Thyroid gland (tissue), 4 donors: Measurements from ENCODE around the gene FHIT. TPM values are rescaled to one million over a fixed set of nuclear protein-coding genes. Genes with fewer than 3 reads are reported as not detected.

Experiments
- DNase-seq, 2 donors: peaks; one replicate each; pipeline ENCODE4 v3.0.0-alpha.2; 2019
- H3K27ac ChIP-seq, 3 donors: fragments of 200-600 bp; sonication (generic); 1 replicate in 2 of 3; 2 replicates in 1 of 3; pipeline ENCODE4 v1.5.1; 2016 to 2019; ENCODE audit warnings: mild to moderate bottlenecking in 1 of 3, moderate library complexity in 1 of 3
- H3K27me3 ChIP-seq: fragments of 200-600 bp; sonication (generic); one replicate; pipeline ENCODE4 v1.5.1; 2019
- H3K36me3 ChIP-seq, 2 donors: fragments of 200-600 bp; sonication (generic); one replicate each; pipeline ENCODE4 v1.5.1; 2016 to 2019
- H3K4me1 ChIP-seq, 2 donors: fragments of 200-600 bp; sonication (generic); one replicate each; pipeline ENCODE4 v1.5.1; 2017 to 2019
- H3K4me3 ChIP-seq, 3 donors: fragments of 200-600 bp; sonication (generic); replicated peaks in 1 of 3; 1 replicate in 2 of 3; 2 replicates in 1 of 3; pipeline ENCODE4 v1.5.1; 2016; ENCODE audit warnings: mild to moderate bottlenecking in 1 of 3
- H3K9me3 ChIP-seq: fragments of 200-600 bp; sonication (generic); one replicate; pipeline ENCODE4 v1.5.1; 2017
- POLR2A ChIP-seq, 2 donors: fragments of 450-650 bp; IDR thresholded peaks; one replicate each; pipeline ENCODE4 v1.6.1; 2017; ENCODE audit warnings: antibody characterized with exemption in 2 of 2, mild to moderate bottlenecking in 2 of 2, moderate library complexity in 1 of 2
- WGBS, 2 donors: methylation state at CpG; one replicate each; pipeline ENCODE4 v1.1.5; 2017; 5-methylcytosine and 5-hydroxymethylcytosine counted together
- intact Hi-C: fragments of 100-400 bp; cut with DNase I; formaldehyde crosslinking; loops from one replicate; pipeline ENCODE4 v1.15.1; 2023
- total RNA-seq, 4 donors: library from RNA; depleted of rRNA; stranded (reverse); fragments of >200 nt; gene quantifications; one replicate each; pipeline ENCODE4 v1.2.3, GENCODE V29; 2016
- TF ChIP-seq, protein P1 (sequence below), 6 experiments: fragments of 200-600 bp in 3 of 6; fragments of 450-650 bp in 3 of 6; sonication (generic) in 3 of 6; IDR thresholded peaks; one replicate each; pipeline ENCODE4 v1.5.1; 2016 to 2019; ENCODE audit warnings: antibody characterized with exemption in 6 of 6, mild to moderate bottlenecking in 2 of 6, inconsistent platforms in 1 of 6, moderate library complexity in 1 of 6

FHIT gene
- total RNA-seq, 4 donors from 2014 or later = 12.2 to 18.9 (median 16.2) TPM

- TF ChIP-seq, protein P1, sequence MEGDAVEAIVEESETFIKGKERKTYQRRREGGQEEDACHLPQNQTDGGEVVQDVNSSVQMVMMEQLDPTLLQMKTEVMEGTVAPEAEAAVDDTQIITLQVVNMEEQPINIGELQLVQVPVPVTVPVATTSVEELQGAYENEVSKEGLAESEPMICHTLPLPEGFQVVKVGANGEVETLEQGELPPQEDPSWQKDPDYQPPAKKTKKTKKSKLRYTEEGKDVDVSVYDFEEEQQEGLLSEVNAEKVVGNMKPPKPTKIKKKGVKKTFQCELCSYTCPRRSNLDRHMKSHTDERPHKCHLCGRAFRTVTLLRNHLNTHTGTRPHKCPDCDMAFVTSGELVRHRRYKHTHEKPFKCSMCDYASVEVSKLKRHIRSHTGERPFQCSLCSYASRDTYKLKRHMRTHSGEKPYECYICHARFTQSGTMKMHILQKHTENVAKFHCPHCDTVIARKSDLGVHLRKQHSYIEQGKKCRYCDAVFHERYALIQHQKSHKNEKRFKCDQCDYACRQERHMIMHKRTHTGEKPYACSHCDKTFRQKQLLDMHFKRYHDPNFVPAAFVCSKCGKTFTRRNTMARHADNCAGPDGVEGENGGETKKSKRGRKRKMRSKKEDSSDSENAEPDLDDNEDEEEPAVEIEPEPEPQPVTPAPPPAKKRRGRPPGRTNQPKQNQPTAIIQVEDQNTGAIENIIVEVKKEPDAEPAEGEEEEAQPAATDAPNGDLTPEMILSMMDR (IDR thresholded peaks at IDR 0.05) = no peak
- no peak for TF ChIP-seq POLR2A (IDR thresholded peaks at IDR 0.05)
- Histone ChIP-seq H3K4me3 (no peak overlapping the region), H3K27me3 (no peaks in the 10 kb centered on the region), H3K9me3 (no peaks in the 10 kb centered on the region), H3K27ac (no peak overlapping the region), H3K36me3 (no peaks in the 10 kb centered on the region), H3K4me1 (no peaks in the 10 kb centered on the region)
- 96 to 97% methylated on average over 1 of the region's 1 CpG for WGBS, 2 donors
- intact Hi-C loops = no loop called here
- DNase-seq = no peak
Observed at GRCh38 chr3:59997583-59997982, 1253.7 kb downstream of the FHIT start.

DNA sequence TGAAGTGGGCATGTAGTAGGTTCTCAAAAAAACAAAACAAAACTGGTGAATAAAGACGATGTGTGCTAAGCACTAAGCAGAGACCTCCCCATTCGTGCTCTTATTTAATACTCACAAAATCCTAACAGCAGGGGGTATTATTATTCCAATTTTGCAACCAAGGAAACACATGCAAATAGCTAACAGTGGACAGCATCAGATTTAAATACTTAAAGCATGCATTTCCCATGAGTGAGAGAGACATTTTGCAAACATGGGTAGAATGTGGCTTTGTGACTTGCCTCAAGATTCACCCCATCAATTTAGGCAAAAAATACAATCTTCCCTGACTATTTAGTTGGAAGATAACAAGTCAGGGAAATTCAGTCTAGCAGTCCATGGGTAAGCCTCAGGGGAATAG is 1255.2 kb downstream of the FHIT start:
- no peaks in the 10 kb centered on the region for H3K36me3 ChIP-seq
- no peak overlapping the region for H3K4me3 ChIP-seq
- H3K27me3 ChIP-seq = no peaks in the 10 kb centered on the region
- no peaks in the 10 kb centered on the region for H3K4me1 ChIP-seq
- TF ChIP-seq, protein P1 (IDR thresholded peaks at IDR 0.05) = no peak
- TF ChIP-seq POLR2A (IDR thresholded peaks at IDR 0.05) = no peak
- no peaks in the 10 kb centered on the region for H3K9me3 ChIP-seq
- WGBS, 2 donors = 71 to 80% methylated on average over 2 of the region's 2 CpGs
- intact Hi-C loops = no loop called here
- H3K27ac ChIP-seq = no peak overlapping the region
- DNase-seq = no peak

DNA sequence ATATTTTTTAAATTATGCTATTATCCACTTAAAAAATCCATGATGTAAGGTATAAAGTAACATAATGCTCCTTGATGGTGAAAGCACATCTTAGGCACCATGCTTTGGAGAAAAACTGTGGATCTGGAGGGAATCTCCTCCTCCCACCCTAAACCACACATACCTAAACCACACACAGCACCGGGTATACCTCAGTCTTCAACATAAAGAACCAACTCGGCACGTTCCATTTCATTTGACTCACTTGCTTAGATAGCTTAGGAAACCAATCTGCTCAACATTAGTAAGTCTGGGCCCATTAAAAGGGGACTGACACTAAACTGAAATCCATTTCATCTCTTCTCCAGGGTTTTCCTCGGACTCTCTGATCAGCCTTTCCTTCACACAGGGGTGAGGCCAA is 1255.7 kb downstream of the FHIT start:
- Histone ChIP-seq H3K27ac (no peak overlapping the region), H3K4me1 (no peaks in the 10 kb centered on the region), H3K4me3 (no peak overlapping the region), H3K36me3 (no peaks in the 10 kb centered on the region), H3K27me3 (no peaks in the 10 kb centered on the region), H3K9me3 (no peaks in the 10 kb centered on the region)
- DNase-seq = no peak
- TF ChIP-seq, protein P1 (IDR thresholded peaks at IDR 0.05) = no peak
- TF ChIP-seq POLR2A (IDR thresholded peaks at IDR 0.05) = no peak
- intact Hi-C loops = no loop called here
- WGBS, 2 donors = 93 to 95% methylated on average over 4 of the region's 4 CpGs

- Histone ChIP-seq H3K9me3 (no peaks in the 10 kb centered on the region), H3K27me3 (no peaks in the 10 kb centered on the region), H3K36me3 (no peaks in the 10 kb centered on the region), H3K27ac (no peak overlapping the region), H3K4me1 (no peaks in the 10 kb centered on the region), H3K4me3 (no peak overlapping the region)
- no peak for DNase-seq
- 91 to 97% methylated on average over 6 of the region's 6 CpGs for WGBS, 2 donors
- intact Hi-C loops = no loop called here
- TF ChIP-seq, protein P1 (IDR thresholded peaks at IDR 0.05) = no peak
- no peak for TF ChIP-seq POLR2A (IDR thresholded peaks at IDR 0.05)
Observed at GRCh38 chr3:59994732-59995304, 1256.4 kb downstream of the FHIT start.

DNA sequence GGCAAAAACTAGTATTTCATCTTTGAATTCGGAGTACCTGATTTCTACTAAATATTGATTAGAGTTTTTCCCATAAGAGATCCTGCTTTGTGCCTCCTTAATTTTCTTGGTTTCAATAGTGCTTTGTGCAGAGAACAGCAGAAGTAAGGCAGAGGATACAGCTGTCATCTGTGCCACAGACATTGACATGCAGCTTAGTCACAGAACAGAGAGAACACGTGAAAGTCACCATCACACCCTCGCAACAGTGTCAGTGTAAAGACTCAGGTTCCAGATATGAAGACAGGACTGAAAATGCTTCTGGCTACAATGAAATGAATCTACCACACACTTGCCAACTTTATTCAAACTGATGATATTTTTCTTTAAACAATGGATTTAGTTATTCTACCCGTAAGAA is 1258.7 kb downstream of the FHIT start:
- Histone ChIP-seq H3K9me3 (no peaks in the 10 kb centered on the region), H3K27ac (no peak overlapping the region), H3K4me3 (no peak overlapping the region), H3K27me3 (no peaks in the 10 kb centered on the region), H3K4me1 (no peaks in the 10 kb centered on the region), H3K36me3 (no peaks in the 10 kb centered on the region)
- no peak for DNase-seq
- 83 to 86% methylated on average over 4 of the region's 4 CpGs for WGBS, 2 donors
- no peak for TF ChIP-seq POLR2A (IDR thresholded peaks at IDR 0.05)
- TF ChIP-seq, protein P1 (IDR thresholded peaks at IDR 0.05) = no peak
- intact Hi-C loops = no loop called here
